A673 (cell line): ENCODE measurements around the gene PRR15. TPM values are rescaled to one million over a fixed set of nuclear protein-coding genes. Genes with fewer than 3 reads are reported as not detected.

Experiments
- BruUV-seq: library from RNA; stranded (reverse); fragments of 400-500 nt; replicated peaks from 2 replicates; lab custom pipeline; 2021; lab: Mats Ljungman, UMichigan
- CTCF ChIA-PET: fragments of 300-600 bp; sonication (Branson Sonifier 250); formaldehyde crosslinking; loops from one replicate; lab custom pipeline; 2022; ENCODE audit warnings: antibody characterized with exemption; lab: Charles Lee
- POLR2A ChIA-PET: fragments of 300-600 bp; sonication (Branson Sonifier 250); formaldehyde crosslinking; loops from one replicate; lab custom pipeline; 2022; ENCODE audit warnings: antibody characterized with exemption; ENCODE audit not compliant: low non-redundant PET; lab: Charles Lee
- DNase-seq: peaks from one replicate; pipeline ENCODE4 v3.0.0-alpha.2; 2015; ENCODE audit warnings: low spot score
- H3K27ac ChIP-seq: fragments of 200-600 bp; sonication (generic); 2 replicates; pipeline ENCODE4 v1.5.1; 2016; ENCODE audit warnings: mixed run types, low read depth, mild to moderate bottlenecking, mixed read lengths, antibody characterized with exemption, low read length; ENCODE audit not compliant: poor library complexity, severe bottlenecking
- H3K27me3 ChIP-seq: fragments of 200-600 bp; sonication (generic); replicated peaks from 2 replicates; pipeline ENCODE4 v1.6.1; 2017; ENCODE audit warnings: mixed run types, low read depth, mild to moderate bottlenecking, mixed read lengths, antibody characterized with exemption, low read length; ENCODE audit not compliant: insufficient read depth, poor library complexity
- H3K36me3 ChIP-seq: fragments of 200-600 bp; sonication (generic); 2 replicates; pipeline ENCODE4 v1.6.1; 2016; ENCODE audit warnings: mixed run types, mild to moderate bottlenecking, mixed read lengths, antibody characterized with exemption, low read length; ENCODE audit not compliant: insufficient read depth, poor library complexity, severe bottlenecking
- H3K4me1 ChIP-seq: fragments of 200-600 bp; sonication (generic); 2 replicates; pipeline ENCODE4 v1.6.1; 2017; ENCODE audit warnings: mixed run types, mild to moderate bottlenecking, mixed read lengths, antibody characterized with exemption, low read length; ENCODE audit not compliant: insufficient read depth, poor library complexity, severe bottlenecking
- H3K4me3 ChIP-seq: fragments of 200-600 bp; sonication (generic); 2 replicates; pipeline ENCODE4 v1.5.1; 2016; ENCODE audit warnings: low read depth, mixed run types, mild to moderate bottlenecking, mixed read lengths, low read length; ENCODE audit not compliant: poor library complexity, severe bottlenecking
- H3K9me3 ChIP-seq: fragments of 200-600 bp; sonication (generic); 2 replicates; pipeline ENCODE4 v1.6.1; 2016; ENCODE audit warnings: mixed run types, low read depth, mild to moderate bottlenecking, mixed read lengths, antibody characterized with exemption, low read length; ENCODE audit not compliant: poor library complexity, severe bottlenecking
- CTCF ChIP-seq: fragments of 300-800, 200-600 bp; sonication (generic); conservative IDR thresholded peaks from 2 replicates; pipeline ENCODE4 v1.5.1; 2017; ENCODE audit warnings: low read depth, mild to moderate bottlenecking, antibody characterized with exemption, low read length, moderate library complexity, mixed read lengths
- EZH2 ChIP-seq: fragments of 200-600 bp; sonication (generic); IDR thresholded peaks from 2 replicates; pipeline ENCODE4 v1.6.1; 2017; ENCODE audit warnings: borderline replicate concordance, low read depth, mild to moderate bottlenecking, mixed read lengths, antibody characterized with exemption, low read length; ENCODE audit not compliant: poor library complexity, severe bottlenecking
- intact Hi-C: fragments of 100-400 bp; cut with micrococcal nuclease; formaldehyde crosslinking; loops from one replicate; pipeline ENCODE4 v1.10.0; 2022; ENCODE audit not compliant: unreplicated experiment
- total RNA-seq: library from RNA; stranded (reverse); gene quantifications from 2 replicates; pipeline ENCODE4 v1.2.3, GENCODE V29; 2021

Gene PRR15
- total RNA-seq, 1 experiment from 2014 or later, result 0.17 TPM

DNA sequence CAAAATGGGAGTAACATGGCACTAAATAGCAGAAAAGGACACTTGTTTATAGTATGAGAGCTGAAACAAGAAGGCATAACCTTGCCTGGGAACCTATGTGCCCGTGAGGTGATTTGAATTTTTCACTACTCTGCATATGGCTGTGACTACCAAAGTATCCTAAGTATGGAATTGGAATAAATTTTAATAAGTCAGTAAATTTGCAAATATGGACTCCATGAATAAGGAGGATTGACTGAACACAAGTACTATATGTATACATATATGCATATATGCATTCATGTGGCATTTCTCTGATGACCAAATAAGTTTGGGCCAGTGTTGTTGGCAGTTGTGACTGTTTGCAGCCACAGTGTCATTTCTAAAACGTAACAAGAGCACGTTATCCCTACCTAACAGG is 34.5 kb downstream of the PRR15 start:
- TF ChIP-seq EZH2, result no peak
- no peak for TF ChIP-seq CTCF
- Histone ChIP-seq H3K4me3 (no peak overlapping the region), H3K9me3 (no peaks in the 10 kb centered on the region), H3K36me3 (no peaks in the 10 kb centered on the region), H3K4me1 (no peaks in the 10 kb centered on the region), H3K27ac (no peak overlapping the region), H3K27me3 (no peaks in the 10 kb centered on the region)
- no TSS peak for BruUV-seq
- intact Hi-C loops, result loop anchor here (5.0 kb wide), 1 partner anchor 901 kb away; no protein-coding TSS in a partner anchor
- ChIA-PET POLR2A (no interaction called here), CTCF (no interaction called here)
- DNase-seq, result no peak

- no TSS peak for BruUV-seq
- CTCF ChIA-PET, result no interaction called here
- Histone ChIP-seq H3K4me1 (no peaks in the 10 kb centered on the region), H3K27me3 (no peaks in the 10 kb centered on the region), H3K4me3 (no peak overlapping the region), H3K27ac (no peak overlapping the region), H3K9me3 (no peaks in the 10 kb centered on the region), H3K36me3 (no peaks in the 10 kb centered on the region)
- intact Hi-C loops, result loop anchor here (5.0 kb wide), 1 partner anchor 901 kb away; no protein-coding TSS in a partner anchor
- DNase-seq, result peak; percentile 18
- TF ChIP-seq EZH2, result no peak
- no peak for TF ChIP-seq CTCF
- POLR2A ChIA-PET, result no interaction called here
Measured at GRCh38 chr7:29598613-29599012, 35.0 kb downstream of the PRR15 start.

- Histone ChIP-seq H3K9me3 (no peaks in the 10 kb centered on the region), H3K27me3 (no peaks in the 10 kb centered on the region), H3K36me3 (no peaks in the 10 kb centered on the region), H3K4me1 (no peaks in the 10 kb centered on the region), H3K4me3 (no peak overlapping the region), H3K27ac (no peak overlapping the region)
- intact Hi-C loops, result loop anchor here (5.0 kb wide), 1 partner anchor 902 kb away; no protein-coding TSS in a partner anchor
- no peak for DNase-seq
- no TSS peak for BruUV-seq
- TF ChIP-seq CTCF (no peak), EZH2 (no peak)
- ChIA-PET CTCF (no interaction called here), POLR2A (no interaction called here)
Measured at GRCh38 chr7:29599026-29599425, 35.4 kb downstream of the PRR15 start.
